Stimulated activated naive B cell treated with anti-CD40 and anti-IgM and Interleukin-4, amounts not matched to agents 10 μg/mL and 1 μg/mL and 100 μg/mL, for 72 hours (primary cell): Measurements from ENCODE around the gene SNAPC2.
"Not testable (repeated sequence)": the region's sequence is repeated elsewhere in the genome, so short reads cannot be mapped to it uniquely, and the experiment has no call there.

Source experiments
- ATAC-seq, 2 donors: fragments of 150-1000 bp; cut with Tn5 transposase; replicated peaks; 2 replicates each; pipeline ENCODE4 v1.10.0; 2021; ENCODE audit warnings: moderate library complexity in 1 of 2
- DNase-seq: peaks from one replicate; pipeline ENCODE4 v3.0.0; 2021
- H3K27ac Mint-ChIP-seq: one replicate; pipeline ENCODE4 v1.8.0; 2022; ENCODE audit warnings: mild to moderate bottlenecking, mixed read lengths
- H3K27me3 Mint-ChIP-seq, 2 donors: one replicate each; pipeline ENCODE4 v1.8.0; 2022; ENCODE audit warnings: mixed read lengths in 2 of 2
- H3K36me3 Mint-ChIP-seq, 2 donors: one replicate each; pipeline ENCODE4 v1.8.0; 2022; ENCODE audit warnings: mixed read lengths in 2 of 2, mild to moderate bottlenecking in 1 of 2
- H3K4me1 Mint-ChIP-seq, 2 donors: one replicate each; pipeline ENCODE4 v1.8.0; 2022; ENCODE audit warnings: mixed read lengths in 2 of 2, mild to moderate bottlenecking in 1 of 2
- H3K4me3 Mint-ChIP-seq, 2 donors: one replicate each; pipeline ENCODE4 v1.8.0; 2022; ENCODE audit warnings: mild to moderate bottlenecking in 2 of 2, mixed read lengths in 2 of 2, moderate library complexity in 1 of 2
- H3K9me3 Mint-ChIP-seq, 2 donors: one replicate each; pipeline ENCODE4 v1.8.0; 2022; ENCODE audit warnings: mixed read lengths in 2 of 2, mild to moderate bottlenecking in 1 of 2

The SNAPC2 gene

GRCh38 chr19:7926727-7927604, 6.8 kb downstream of the SNAPC2 start:
- peak overlapping the region; percentile 86 for H3K27ac Mint-ChIP-seq
- peaks cover 0 to 8% of the 10 kb centered on the region in 2 donors for H3K27me3 Mint-ChIP-seq
- H3K9me3 Mint-ChIP-seq = no peaks in the 10 kb centered on the region
- H3K4me3 Mint-ChIP-seq = peak overlapping the region; percentile 80 to 81
- peaks cover 18 to 35% of the 10 kb centered on the region in 2 donors for H3K4me1 Mint-ChIP-seq
- DNase-seq (no peak), ATAC-seq (no peak)
- H3K36me3 Mint-ChIP-seq = peaks cover 36 to 51% of the 10 kb centered on the region in 2 donors

GRCh38 chr19:7927605-7928333, 7.6 kb downstream of the SNAPC2 start:
- no peak overlapping the region for H3K4me3 Mint-ChIP-seq
- peaks cover 0 to 8% of the 10 kb centered on the region in 2 donors for H3K27me3 Mint-ChIP-seq
- DNase-seq (no peak), ATAC-seq (no peak)
- H3K4me1 Mint-ChIP-seq = peaks cover 14 to 30% of the 10 kb centered on the region in 2 donors
- H3K27ac Mint-ChIP-seq = no peak overlapping the region
- H3K36me3 Mint-ChIP-seq = peaks cover 36 to 49% of the 10 kb centered on the region in 2 donors
- H3K9me3 Mint-ChIP-seq = no peaks in the 10 kb centered on the region

- ATAC-seq (no peak), DNase-seq (no peak)
- Mint-ChIP-seq H3K36me3 (peaks cover 32 to 48% of the 10 kb centered on the region in 2 donors), H3K4me1 (peaks cover 12 to 30% of the 10 kb centered on the region in 2 donors), H3K27ac (peak overlapping the region; percentile 47), H3K9me3 (no peaks in the 10 kb centered on the region), H3K27me3 (peaks cover 0 to 8% of the 10 kb centered on the region in 2 donors), H3K4me3 (no peak overlapping the region)
Observed at GRCh38 chr19:7928334-7928706, 8.2 kb downstream of the SNAPC2 start.

- Mint-ChIP-seq H3K9me3 (no peaks in the 10 kb centered on the region), H3K36me3 (peaks cover 33 to 50% of the 10 kb centered on the region in 2 donors), H3K27me3 (peaks cover 0 to 8% of the 10 kb centered on the region in 2 donors), H3K27ac (peak overlapping the region; percentile 21), H3K4me1 (peaks cover 12 to 30% of the 10 kb centered on the region in 2 donors), H3K4me3 (no peak overlapping the region)
- peak; percentile 57 for DNase-seq
- ATAC-seq = peak; percentile 57
Observed at GRCh38 chr19:7928741-7929701, 8.9 kb downstream of the SNAPC2 start.

GRCh38 chr19:7930030-7930429, 9.9 kb downstream of the SNAPC2 start:
- not testable (repeated sequence) for ATAC-seq, H3K27ac Mint-ChIP-seq, H3K27me3 Mint-ChIP-seq, H3K4me3 Mint-ChIP-seq, H3K9me3 Mint-ChIP-seq, DNase-seq
- H3K36me3 Mint-ChIP-seq = peaks cover 37 to 53% of the 10 kb centered on the region in 2 donors
- H3K4me1 Mint-ChIP-seq = peaks cover 9 to 29% of the 10 kb centered on the region in 2 donors

- Mint-ChIP-seq H3K9me3 (no peaks in the 10 kb centered on the region), H3K27ac (no peak overlapping the region)
- ATAC-seq = no peak
Observed at GRCh38 chr19:7930765-7931164, 10.6 kb downstream of the SNAPC2 start.

GRCh38 chr19:7931221-7932061, 11.3 kb downstream of the SNAPC2 start:
- no peak for ATAC-seq
- no peak overlapping the region for H3K4me3 Mint-ChIP-seq
- H3K27me3 Mint-ChIP-seq = no peaks in the 10 kb centered on the region
- no peak for DNase-seq
- peaks cover 5 to 22% of the 10 kb centered on the region in 2 donors for H3K4me1 Mint-ChIP-seq
- H3K36me3 Mint-ChIP-seq = peaks cover 40 to 60% of the 10 kb centered on the region in 2 donors
- no peaks in the 10 kb centered on the region for H3K9me3 Mint-ChIP-seq
- no peak overlapping the region for H3K27ac Mint-ChIP-seq

More at GRCh38 chr19:7930765-7931164, 10.6 kb downstream of the SNAPC2 start:
- Mint-ChIP-seq H3K27me3 (no peaks in the 10 kb centered on the region), H3K4me1 (peaks cover 8 to 25% of the 10 kb centered on the region in 2 donors), H3K36me3 (peaks cover 38 to 56% of the 10 kb centered on the region in 2 donors), H3K4me3 (no peak overlapping the region)
- DNase-seq = no peak

- DNase-seq (no peak), ATAC-seq (no peak)
- Mint-ChIP-seq H3K27me3 (no peaks in the 10 kb centered on the region), H3K4me3 (no peak overlapping the region), H3K36me3 (peaks cover 43 to 58% of the 10 kb centered on the region in 2 donors), H3K27ac (no peak overlapping the region), H3K4me1 (peaks cover 2 to 18% of the 10 kb centered on the region in 2 donors), H3K9me3 (no peaks in the 10 kb centered on the region)
Observed at GRCh38 chr19:7932276-7932929, 12.3 kb downstream of the SNAPC2 start.

GRCh38 chr19:7932930-7933300, 12.8 kb downstream of the SNAPC2 start:
- DNase-seq (no peak), ATAC-seq (no peak)
- no peaks in the 10 kb centered on the region for H3K9me3 Mint-ChIP-seq
- H3K27me3 Mint-ChIP-seq = no peaks in the 10 kb centered on the region
- H3K4me1 Mint-ChIP-seq = peaks cover 3 to 13% of the 10 kb centered on the region in 2 donors
- no peak overlapping the region for H3K4me3 Mint-ChIP-seq
- peaks cover 46 to 59% of the 10 kb centered on the region in 2 donors for H3K36me3 Mint-ChIP-seq
- no peak overlapping the region for H3K27ac Mint-ChIP-seq

- Mint-ChIP-seq H3K4me3 (no peak overlapping the region), H3K27ac (no peak overlapping the region), H3K36me3 (peaks cover 41 to 54% of the 10 kb centered on the region in 2 donors), H3K4me1 (peaks cover 1 to 10% of the 10 kb centered on the region in 2 donors), H3K27me3 (no peaks in the 10 kb centered on the region), H3K9me3 (no peaks in the 10 kb centered on the region)
- DNase-seq (no peak), ATAC-seq (no peak)
Observed at GRCh38 chr19:7933411-7933810, 13.3 kb downstream of the SNAPC2 start.

GRCh38 chr19:7933828-7934725, 13.9 kb downstream of the SNAPC2 start:
- Mint-ChIP-seq H3K4me3 (no peak overlapping the region), H3K4me1 (peaks cover 4 to 12% of the 10 kb centered on the region in 2 donors), H3K27me3 (no peaks in the 10 kb centered on the region), H3K9me3 (no peaks in the 10 kb centered on the region), H3K27ac (no peak overlapping the region), H3K36me3 (peaks cover 41 to 55% of the 10 kb centered on the region in 2 donors)
- ATAC-seq (no peak), DNase-seq (no peak)

- Mint-ChIP-seq H3K36me3 (peaks cover 36 to 48% of the 10 kb centered on the region in 2 donors), H3K27ac (no peak overlapping the region)
- no peak for ATAC-seq
Observed at GRCh38 chr19:7934766-7935165, 14.6 kb downstream of the SNAPC2 start.

More at GRCh38 chr19:7934766-7935165, 14.6 kb downstream of the SNAPC2 start:
- Mint-ChIP-seq H3K4me3 (no peak overlapping the region), H3K27me3 (no peaks in the 10 kb centered on the region), H3K9me3 (no peaks in the 10 kb centered on the region), H3K4me1 (peaks cover 4 to 5% of the 10 kb centered on the region in 2 donors)
- DNase-seq = no peak
